Smooth muscle cell (in vitro differentiated cells): ENCODE data around the gene SDK2. TPM values are rescaled to one million over a fixed set of nuclear protein-coding genes. Genes with fewer than 3 reads are reported as not detected.

Source experiments
- DNase-seq: peaks from one replicate; lab custom pipeline; 2025; ENCODE audit not compliant: unreplicated experiment; lab: John Stamatoyannopoulos, UW
- H2AFZ ChIP-seq: fragments of 200-600 bp; sonication (generic); 2 replicates; pipeline ENCODE4 v1.6.0; 2016; ENCODE audit warnings: antibody characterized with exemption, low read depth, mild to moderate bottlenecking
- H3F3A ChIP-seq: fragments of 200-600 bp; sonication (generic); 2 replicates; pipeline ENCODE4 v1.6.0; 2017; ENCODE audit warnings: antibody characterized with exemption, low read depth
- H3K27ac ChIP-seq: fragments of 200-600 bp; sonication (generic); 2 replicates; pipeline ENCODE4 v1.5.1; 2016; ENCODE audit warnings: low read depth, mild to moderate bottlenecking
- H3K27me3 ChIP-seq: fragments of 200-600 bp; sonication (generic); 2 replicates; pipeline ENCODE4 v1.6.1; 2016; ENCODE audit warnings: low read depth, mild to moderate bottlenecking
- H3K36me3 ChIP-seq: fragments of 200-600 bp; sonication (generic); 2 replicates; pipeline ENCODE4 v1.5.1; 2016; ENCODE audit warnings: low read depth
- H3K4me1 ChIP-seq: fragments of 200-600 bp; sonication (generic); 2 replicates; pipeline ENCODE4 v1.5.1; 2016; ENCODE audit warnings: low read depth
- H3K4me2 ChIP-seq: fragments of 200-600 bp; sonication (generic); 2 replicates; pipeline ENCODE4 v1.6.0; 2016; ENCODE audit warnings: mild to moderate bottlenecking
- H3K4me3 ChIP-seq: fragments of 200-600 bp; sonication (generic); 2 replicates; pipeline ENCODE4 v1.5.1; 2016; ENCODE audit warnings: mild to moderate bottlenecking
- H3K79me2 ChIP-seq: fragments of 200-600 bp; sonication (generic); 2 replicates; pipeline ENCODE4 v1.6.0; 2016; ENCODE audit warnings: low read depth, mild to moderate bottlenecking
- H3K9ac ChIP-seq: fragments of 200-600 bp; sonication (generic); 2 replicates; pipeline ENCODE4 v1.6.0; 2016; ENCODE audit warnings: low read depth
- H3K9me3 ChIP-seq: fragments of 200-600 bp; sonication (generic); replicated peaks from 2 replicates; pipeline ENCODE4 v1.5.1; 2016; ENCODE audit warnings: low read depth
- H4K20me1 ChIP-seq: fragments of 200-600 bp; sonication (generic); 2 replicates; pipeline ENCODE4 v1.6.0; 2016; ENCODE audit warnings: low read depth
- WGBS: methylation state at CpG from one replicate; pipeline ENCODE4 v1.1.7; 2016; ENCODE audit warnings: low lambda C conversion rate; 5-methylcytosine and 5-hydroxymethylcytosine counted together
- polyA plus RNA-seq: library from polyadenylated mRNA; unstranded; fragments of >200 nt; fragmentation: Nextera tagmentation; extraction: Ambion mirVana; gene quantifications from 2 replicates; pipeline ENCODE4 v1.2.1, GENCODE V29; 2016
- total RNA-seq: library from RNA; depleted of rRNA; stranded (reverse); fragments of >200 nt; gene quantifications from 2 replicates; pipeline ENCODE4 v1.2.3, GENCODE V29; 2014
- TF ChIP-seq, protein P1 (sequence below): fragments of 200-600 bp; sonication (generic); IDR thresholded peaks from 2 replicates; pipeline ENCODE4 v1.5.1; 2017; ENCODE audit warnings: borderline replicate concordance, mild to moderate bottlenecking, antibody characterized with exemption; ENCODE audit not compliant: insufficient read depth, poor library complexity, severe bottlenecking

SDK2 gene
- total and polyA plus RNA-seq, 2 experiments from 2014 or later = 4.6 to 6.5 TPM

DNA sequence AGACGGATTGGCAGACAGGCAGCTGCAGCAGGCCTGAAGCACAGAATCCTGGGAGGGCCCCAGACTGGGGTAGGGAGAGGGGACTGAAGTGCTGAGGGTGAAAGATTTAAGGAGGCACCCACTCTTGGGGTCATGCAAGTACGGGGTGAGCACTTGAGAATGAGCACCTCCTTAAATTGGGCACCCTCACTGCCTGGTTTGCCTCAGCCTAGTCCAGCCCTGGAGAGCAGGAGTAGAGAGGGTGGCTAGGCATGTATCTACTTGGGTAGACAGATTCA is 178.4 kb downstream of the SDK2 start:
- no peaks in the 10 kb centered on the region for H3K4me1 ChIP-seq
- no peaks in the 10 kb centered on the region for H3K27me3 ChIP-seq
- no peaks in the 10 kb centered on the region for H4K20me1 ChIP-seq
- H2AFZ ChIP-seq = no peak overlapping the region
- H3K9ac ChIP-seq = no peak overlapping the region
- no peak overlapping the region for H3K4me2 ChIP-seq
- WGBS = 100% methylated on average over 2 of the region's 2 CpGs
- H3K27ac ChIP-seq = no peak overlapping the region
- H3K79me2 ChIP-seq = no peaks in the 10 kb centered on the region
- H3K36me3 ChIP-seq = no peaks in the 10 kb centered on the region
- H3K4me3 ChIP-seq = no peak overlapping the region
- TF ChIP-seq, protein P1, sequence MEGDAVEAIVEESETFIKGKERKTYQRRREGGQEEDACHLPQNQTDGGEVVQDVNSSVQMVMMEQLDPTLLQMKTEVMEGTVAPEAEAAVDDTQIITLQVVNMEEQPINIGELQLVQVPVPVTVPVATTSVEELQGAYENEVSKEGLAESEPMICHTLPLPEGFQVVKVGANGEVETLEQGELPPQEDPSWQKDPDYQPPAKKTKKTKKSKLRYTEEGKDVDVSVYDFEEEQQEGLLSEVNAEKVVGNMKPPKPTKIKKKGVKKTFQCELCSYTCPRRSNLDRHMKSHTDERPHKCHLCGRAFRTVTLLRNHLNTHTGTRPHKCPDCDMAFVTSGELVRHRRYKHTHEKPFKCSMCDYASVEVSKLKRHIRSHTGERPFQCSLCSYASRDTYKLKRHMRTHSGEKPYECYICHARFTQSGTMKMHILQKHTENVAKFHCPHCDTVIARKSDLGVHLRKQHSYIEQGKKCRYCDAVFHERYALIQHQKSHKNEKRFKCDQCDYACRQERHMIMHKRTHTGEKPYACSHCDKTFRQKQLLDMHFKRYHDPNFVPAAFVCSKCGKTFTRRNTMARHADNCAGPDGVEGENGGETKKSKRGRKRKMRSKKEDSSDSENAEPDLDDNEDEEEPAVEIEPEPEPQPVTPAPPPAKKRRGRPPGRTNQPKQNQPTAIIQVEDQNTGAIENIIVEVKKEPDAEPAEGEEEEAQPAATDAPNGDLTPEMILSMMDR = no peak
- H3K9me3 ChIP-seq = no peaks in the 10 kb centered on the region
- H3F3A ChIP-seq = no peaks in the 10 kb centered on the region
- no peak for DNase-seq

DNA sequence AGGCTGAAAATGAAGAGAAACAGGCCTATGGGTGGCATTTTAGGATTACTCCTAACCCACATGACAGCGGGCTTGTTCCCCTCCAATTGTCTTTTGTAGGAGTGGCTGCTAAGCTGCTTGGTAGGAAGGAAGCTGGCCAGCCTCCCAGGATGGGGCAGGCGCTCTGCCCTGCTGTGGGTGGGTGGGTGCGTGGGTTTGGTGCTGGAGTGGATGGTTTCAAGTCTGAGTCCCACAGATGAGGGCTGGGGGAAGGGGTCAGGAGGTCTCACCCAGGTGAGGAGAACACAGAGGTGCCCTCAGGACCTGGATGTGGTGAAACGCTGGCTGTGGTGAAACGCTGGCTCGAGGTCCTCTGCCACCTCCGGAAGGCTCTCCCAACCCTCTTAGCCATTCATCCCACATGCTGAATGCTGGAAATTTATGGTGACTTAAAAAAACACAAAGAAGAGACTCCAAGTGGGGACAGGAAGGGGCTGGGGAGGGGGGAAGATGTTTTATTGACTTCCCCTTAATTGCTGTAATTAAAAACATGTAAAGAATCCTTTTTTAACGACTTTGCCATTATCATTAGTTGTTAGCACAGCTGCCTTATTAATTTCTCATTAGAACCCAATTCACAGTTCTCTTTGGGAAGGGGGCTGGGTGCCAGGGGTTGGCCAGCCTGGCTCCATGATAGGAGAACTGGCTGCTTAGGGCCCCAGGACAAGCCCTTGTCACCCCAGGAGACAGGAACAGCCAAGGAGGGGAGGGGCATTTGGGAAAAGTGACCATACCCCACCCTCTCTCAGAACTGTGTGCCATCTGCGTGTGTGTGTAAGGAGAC is 178.9 kb downstream of the SDK2 start:
- no peak overlapping the region for H3K27ac ChIP-seq
- H3K9me3 ChIP-seq = no peaks in the 10 kb centered on the region
- H3K4me1 ChIP-seq = no peaks in the 10 kb centered on the region
- no peaks in the 10 kb centered on the region for H4K20me1 ChIP-seq
- no peak overlapping the region for H3K4me2 ChIP-seq
- DNase-seq = no peak
- no peaks in the 10 kb centered on the region for H3F3A ChIP-seq
- WGBS = 87% methylated on average over 8 of the region's 9 CpGs
- no peak overlapping the region for H2AFZ ChIP-seq
- H3K9ac ChIP-seq = no peak overlapping the region
- no peaks in the 10 kb centered on the region for H3K27me3 ChIP-seq
- no peak overlapping the region for H3K4me3 ChIP-seq
- TF ChIP-seq, protein P1 = no peak
- no peaks in the 10 kb centered on the region for H3K36me3 ChIP-seq
- no peaks in the 10 kb centered on the region for H3K79me2 ChIP-seq

DNA sequence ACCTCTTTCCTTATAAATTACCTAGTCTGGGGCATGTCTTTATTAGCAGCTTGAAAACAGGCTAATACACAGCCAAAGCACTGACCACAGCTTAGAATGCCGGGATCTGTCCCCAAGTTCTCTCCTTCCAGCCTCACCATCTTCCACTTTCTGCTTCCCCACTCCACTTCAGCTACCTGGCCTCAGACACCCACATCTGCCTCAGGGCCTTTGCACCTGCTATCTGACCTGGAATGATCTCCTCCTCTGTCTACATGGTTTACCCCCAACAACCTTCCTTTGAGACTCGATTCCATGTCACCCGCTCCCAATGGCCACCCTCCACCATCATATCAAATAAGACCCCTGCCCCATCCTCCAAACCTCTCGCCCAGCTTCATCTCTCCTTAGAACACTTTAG is 179.8 kb downstream of the SDK2 start:
- 97% methylated on average over 4 of the region's 4 CpGs for WGBS
- Histone ChIP-seq H2AFZ (no peak overlapping the region), H3K4me2 (no peak overlapping the region), H3K4me1 (no peaks in the 10 kb centered on the region), H3K27ac (no peak overlapping the region), H3K9ac (no peak overlapping the region), H3K9me3 (no peaks in the 10 kb centered on the region), H3K79me2 (no peaks in the 10 kb centered on the region), H3K4me3 (no peak overlapping the region), H4K20me1 (no peaks in the 10 kb centered on the region), H3F3A (no peaks in the 10 kb centered on the region), H3K36me3 (no peaks in the 10 kb centered on the region), H3K27me3 (no peaks in the 10 kb centered on the region)
- DNase-seq = no peak
- TF ChIP-seq, protein P1 = no peak

DNA sequence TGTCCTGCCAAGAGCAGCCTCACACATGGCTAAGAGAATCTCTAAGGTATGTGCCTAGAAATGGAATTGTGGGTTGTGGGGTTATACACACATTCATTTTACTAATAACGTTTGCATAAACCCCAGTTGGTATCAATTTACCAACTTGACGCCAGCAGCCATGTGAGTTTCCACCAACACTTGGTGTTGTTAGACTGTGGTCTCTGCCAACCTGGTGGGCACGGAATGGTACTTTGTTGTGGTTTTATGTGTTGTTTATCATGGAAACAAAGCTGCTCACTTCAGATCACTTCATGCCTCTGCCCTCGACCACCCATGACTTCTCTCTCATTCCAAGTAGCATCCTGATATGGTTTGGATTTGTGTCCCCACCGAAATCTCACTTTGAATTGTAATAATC is 180.4 kb downstream of the SDK2 start:
- H3K4me1 ChIP-seq = no peaks in the 10 kb centered on the region
- no peaks in the 10 kb centered on the region for H4K20me1 ChIP-seq
- TF ChIP-seq, protein P1 = no peak
- H2AFZ ChIP-seq = no peak overlapping the region
- H3K27ac ChIP-seq = no peak overlapping the region
- no peaks in the 10 kb centered on the region for H3F3A ChIP-seq
- H3K79me2 ChIP-seq = no peaks in the 10 kb centered on the region
- H3K4me3 ChIP-seq = no peak overlapping the region
- DNase-seq = no peak
- 92% methylated on average over 5 of the region's 5 CpGs for WGBS
- no peak overlapping the region for H3K4me2 ChIP-seq
- no peak overlapping the region for H3K9ac ChIP-seq
- no peaks in the 10 kb centered on the region for H3K9me3 ChIP-seq
- no peaks in the 10 kb centered on the region for H3K27me3 ChIP-seq
- no peaks in the 10 kb centered on the region for H3K36me3 ChIP-seq
